M059J (cell line): ENCODE measurements around the gene TBC1D3C. TPM values are rescaled to one million over a fixed set of nuclear protein-coding genes. Genes with fewer than 3 reads are reported as not detected.
"Not testable (repeated sequence)": the region's sequence is repeated elsewhere in the genome, so short reads cannot be mapped to it uniquely, and the experiment has no call there.

Experiments used
- DNase-seq: peaks from one replicate; pipeline ENCODE4 v3.0.0-alpha.2; 2012; ENCODE audit warnings: low read depth
- total RNA-seq: library from RNA; depleted of rRNA; stranded (reverse); fragments of >200 nt; shearing (Covaris generic); gene quantifications from 2 replicates; pipeline ENCODE4 v1.2.3, GENCODE V29; 2014; rRNA removed

TBC1D3C gene
- 1.1 and 1.7 TPM in 2 replicates for total RNA-seq

GRCh38 chr17:38068534-38068933 lies at the start of gene TBC1D3C:
Gene TBC1D3C (minus strand): TSS chr17:38068634. CDS start chr17:38067066, 1,568 bp downstream.
- not testable (repeated sequence) for DNase-seq

- DNase-seq = not testable (repeated sequence)
Measured at GRCh38 chr17:38099262-38099661, 30.8 kb upstream of the TBC1D3C start.

- DNase-seq = not testable (repeated sequence)
Measured at GRCh38 chr17:38094059-38094694, 25.7 kb upstream of the TBC1D3C start.

- DNase-seq = not testable (repeated sequence)
Measured at GRCh38 chr17:38088120-38088519, 19.7 kb upstream of the TBC1D3C start.

- not testable (repeated sequence) for DNase-seq
Measured at GRCh38 chr17:38087344-38087743, 18.9 kb upstream of the TBC1D3C start.

Other genes starting within 250 kb of the TBC1D3C start
- not detected in 2 replicates for gene TBC1D3K, start 144.2 kb downstream of the TBC1D3C start, total RNA-seq
- gene TBC1D3L, start 79.6 kb downstream of the TBC1D3C start, total RNA-seq = not detected in 2 replicates
- 0.30 TPM in 1 of 2 replicates, not detected in the other for gene TBC1D3D, start 64.7 kb downstream of the TBC1D3C start, total RNA-seq
- gene TBC1D3E, start 59.3 kb upstream of the TBC1D3C start, total RNA-seq = not detected in 2 replicates
- not detected in 2 replicates for gene TBC1D3, start 123.9 kb upstream of the TBC1D3C start, total RNA-seq
- gene MRPL45, start 228.5 kb upstream of the TBC1D3C start, total RNA-seq = 43.1 and 48.5 TPM in 2 replicates